Adrenal gland (tissue), 5 donors: Measurements from ENCODE around the gene TMEM52.
A peak's percentile ranks its signal among the peaks of the same experiment; 100 is the strongest.

ENCODE experiments used
- POLR2A ChIP-seq, 2 donors: fragments of 450-650 bp; IDR thresholded peaks; one replicate each; pipeline ENCODE4 v1.6.1; 2017; ENCODE audit warnings: antibody characterized with exemption in 2 of 2, mild to moderate bottlenecking in 2 of 2, moderate library complexity in 1 of 2
- TF ChIP-seq, protein P1 (sequence below), 6 experiments: fragments of 450-650 bp in 4 of 6; fragments of 200-600 bp in 2 of 6; sonication (generic) in 1 of 6; IDR thresholded peaks; 1 replicate in 5 of 6; 2 replicates in 1 of 6; pipeline versions ENCODE4 v1.5.1 to v1.8.0; 2016 to 2021; ENCODE audit warnings: antibody characterized with exemption in 6 of 6, mild to moderate bottlenecking in 2 of 6, moderate library complexity in 1 of 6
- donor health status: DM: no; HTN: no; CAD: no.

DNA sequence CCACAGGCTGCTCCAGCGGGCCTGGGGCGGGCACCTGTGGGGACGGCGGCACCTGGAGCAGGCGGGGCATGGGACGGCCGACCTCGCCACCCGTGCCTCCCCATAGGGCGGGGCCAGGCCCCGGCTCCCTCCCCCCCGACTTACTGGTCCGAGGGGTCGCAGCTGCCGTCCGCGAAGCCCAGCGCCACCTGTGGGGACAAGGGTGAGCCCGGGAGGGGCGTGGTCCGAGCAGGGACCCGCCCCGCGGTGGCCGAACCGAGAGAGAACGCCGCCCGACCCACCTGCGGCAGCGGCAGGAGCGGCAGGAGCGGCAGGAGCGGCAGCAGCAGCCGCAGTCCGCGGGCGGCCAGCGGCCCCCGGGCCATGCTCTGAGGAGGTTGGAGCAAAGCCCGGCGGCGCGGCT lies at the start of gene TMEM52:
- TF ChIP-seq, protein P1, sequence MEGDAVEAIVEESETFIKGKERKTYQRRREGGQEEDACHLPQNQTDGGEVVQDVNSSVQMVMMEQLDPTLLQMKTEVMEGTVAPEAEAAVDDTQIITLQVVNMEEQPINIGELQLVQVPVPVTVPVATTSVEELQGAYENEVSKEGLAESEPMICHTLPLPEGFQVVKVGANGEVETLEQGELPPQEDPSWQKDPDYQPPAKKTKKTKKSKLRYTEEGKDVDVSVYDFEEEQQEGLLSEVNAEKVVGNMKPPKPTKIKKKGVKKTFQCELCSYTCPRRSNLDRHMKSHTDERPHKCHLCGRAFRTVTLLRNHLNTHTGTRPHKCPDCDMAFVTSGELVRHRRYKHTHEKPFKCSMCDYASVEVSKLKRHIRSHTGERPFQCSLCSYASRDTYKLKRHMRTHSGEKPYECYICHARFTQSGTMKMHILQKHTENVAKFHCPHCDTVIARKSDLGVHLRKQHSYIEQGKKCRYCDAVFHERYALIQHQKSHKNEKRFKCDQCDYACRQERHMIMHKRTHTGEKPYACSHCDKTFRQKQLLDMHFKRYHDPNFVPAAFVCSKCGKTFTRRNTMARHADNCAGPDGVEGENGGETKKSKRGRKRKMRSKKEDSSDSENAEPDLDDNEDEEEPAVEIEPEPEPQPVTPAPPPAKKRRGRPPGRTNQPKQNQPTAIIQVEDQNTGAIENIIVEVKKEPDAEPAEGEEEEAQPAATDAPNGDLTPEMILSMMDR (IDR thresholded peaks at IDR 0.05) = peak in 1 of 6 experiments; percentile 4
- peak; percentile 56 to 92 for TF ChIP-seq POLR2A (IDR thresholded peaks at IDR 0.05)
